Upper lobe of right lung (tissue), 1 donor: ENCODE measurements around the gene SPSB1. TPM values are rescaled to one million over a fixed set of nuclear protein-coding genes. Genes with fewer than 3 reads are reported as not detected.

ENCODE experiments used
- ATAC-seq: fragments of 200-7000 bp; cut with Tn5 transposase; one replicate; pipeline ENCODE4 v1.9.1; 2020; ENCODE audit warnings: mild to moderate bottlenecking, moderate library complexity
- DNase-seq: peaks from one replicate; pipeline ENCODE4 v3.0.0-alpha.2; 2020
- H3K27ac ChIP-seq: fragments of 200-600 bp; one replicate; pipeline ENCODE4 v1.8.0; 2022
- H3K27me3 ChIP-seq: fragments of 200-600 bp; one replicate; pipeline ENCODE4 v1.8.0; 2022; ENCODE audit warnings: mild to moderate bottlenecking
- H3K36me3 ChIP-seq: fragments of 200-600 bp; one replicate; pipeline ENCODE4 v1.8.0; 2022
- H3K4me1 ChIP-seq: fragments of 200-600 bp; one replicate; pipeline ENCODE4 v1.8.0; 2022
- H3K4me3 ChIP-seq: fragments of 200-600 bp; one replicate; pipeline ENCODE4 v1.8.0; 2022; ENCODE audit warnings: mild to moderate bottlenecking
- H3K9me3 ChIP-seq: fragments of 200-600 bp; one replicate; pipeline ENCODE4 v1.8.0; 2022
- CTCF ChIP-seq: fragments of 200-600 bp; IDR thresholded peaks from one replicate; pipeline ENCODE4 v1.8.0; 2022; ENCODE audit warnings: antibody characterized with exemption
- intact Hi-C: fragments of 100-400 bp; cut with DNase I; formaldehyde crosslinking; loops from one replicate; pipeline ENCODE4 v1.11.0; 2022
- total RNA-seq: library from RNA; stranded (reverse); fragmentation: NEBNext Ultra II Directional; extraction: Animal tissue kit (Norgen Biotek cat#: 25700); gene quantifications from one replicate; pipeline ENCODE4 v1.2.1, GENCODE V29; 2021
- donor health status: DM: no; HTN: yes; CAD: no; lungs with severe emphysema.

Gene SPSB1
- total RNA-seq, 1 donor from 2014 or later, result 29.0 TPM

DNA sequence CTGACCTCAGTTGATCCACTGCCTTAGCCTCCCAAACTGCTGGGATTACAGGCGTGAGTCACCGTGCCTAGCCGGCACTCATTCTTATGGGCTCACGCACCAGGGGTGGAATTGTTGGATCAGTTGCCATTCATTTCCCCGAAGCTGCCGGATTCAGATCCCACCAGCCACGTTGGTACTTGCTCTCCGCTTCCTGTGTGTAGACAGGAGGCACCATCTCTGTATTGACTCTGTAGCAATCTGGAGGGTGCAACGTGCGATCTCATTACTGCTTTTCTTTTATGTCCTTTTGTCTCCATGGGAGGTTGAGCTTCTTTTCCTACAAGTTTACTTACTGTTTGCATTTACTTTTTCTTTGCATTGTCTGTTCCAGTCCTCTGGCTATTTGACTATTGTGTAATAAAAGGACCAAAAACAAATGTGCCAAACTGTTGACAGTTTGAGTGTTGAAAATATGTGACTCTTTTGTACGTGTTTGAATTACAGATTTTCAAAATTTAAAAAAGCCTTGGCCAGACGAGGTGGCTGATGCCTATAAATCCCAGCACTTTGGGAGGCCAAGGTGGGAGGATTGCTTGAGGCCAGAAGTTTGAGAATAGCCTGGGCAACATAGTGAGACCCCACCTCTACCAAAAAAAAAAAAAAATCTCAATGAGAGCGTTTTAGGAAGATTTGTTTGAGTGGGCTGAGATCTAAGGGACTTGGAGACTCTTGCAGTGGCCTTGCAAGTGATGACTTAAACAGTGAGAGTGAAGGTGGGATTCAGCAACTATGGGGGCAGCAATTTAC, 39.1 kb downstream of the SPSB1 start:
- no peak overlapping the region for H3K4me3 ChIP-seq
- ATAC-seq, result no peak
- no peaks in the 10 kb centered on the region for H3K9me3 ChIP-seq
- DNase-seq, result no peak
- intact Hi-C loops, result no loop called here
- no peaks in the 10 kb centered on the region for H3K36me3 ChIP-seq
- H3K27ac ChIP-seq, result no peak overlapping the region
- TF ChIP-seq CTCF, result no peak
- H3K4me1 ChIP-seq, result peaks cover 2% of the 10 kb centered on the region
- H3K27me3 ChIP-seq, result no peaks in the 10 kb centered on the region

DNA sequence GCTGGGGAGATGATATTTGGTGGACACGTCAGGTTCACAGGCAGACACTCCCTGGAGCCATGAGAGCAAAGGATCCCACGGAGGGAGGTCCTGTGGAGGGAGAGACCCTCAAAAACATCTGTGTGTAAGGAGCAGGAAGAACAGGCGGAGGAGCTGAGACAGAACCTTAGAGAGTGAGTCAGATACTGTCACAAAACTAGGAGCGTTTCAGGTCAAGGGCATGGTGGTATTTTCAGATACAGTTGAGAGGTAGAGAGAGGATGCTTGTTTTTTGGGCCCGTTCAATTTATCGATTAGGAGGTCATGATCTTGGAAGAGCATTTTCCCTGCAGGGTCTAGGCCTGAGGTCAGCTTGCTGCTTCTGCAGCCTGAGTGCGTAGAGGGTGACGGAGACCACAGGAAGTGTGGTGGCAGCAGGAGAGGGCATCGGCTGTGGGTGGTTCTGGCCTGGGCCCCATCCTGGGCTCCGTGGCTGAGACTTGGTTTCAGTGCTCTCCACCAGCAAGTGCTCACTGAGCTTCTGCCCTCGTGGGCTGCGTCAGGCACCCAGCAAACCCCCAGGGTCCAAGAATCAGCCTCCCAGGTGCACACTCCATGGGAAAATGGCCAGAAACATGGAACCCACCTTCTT, 39.9 kb downstream of the SPSB1 start:
- ATAC-seq (no peak), DNase-seq (no peak)
- intact Hi-C loops, result no loop called here
- no peaks in the 10 kb centered on the region for H3K36me3 ChIP-seq
- H3K27me3 ChIP-seq, result no peaks in the 10 kb centered on the region
- H3K27ac ChIP-seq, result no peak overlapping the region
- H3K4me3 ChIP-seq, result no peak overlapping the region
- no peak for TF ChIP-seq CTCF
- H3K4me1 ChIP-seq, result peaks cover under 1% of the 10 kb centered on the region
- no peaks in the 10 kb centered on the region for H3K9me3 ChIP-seq

DNA sequence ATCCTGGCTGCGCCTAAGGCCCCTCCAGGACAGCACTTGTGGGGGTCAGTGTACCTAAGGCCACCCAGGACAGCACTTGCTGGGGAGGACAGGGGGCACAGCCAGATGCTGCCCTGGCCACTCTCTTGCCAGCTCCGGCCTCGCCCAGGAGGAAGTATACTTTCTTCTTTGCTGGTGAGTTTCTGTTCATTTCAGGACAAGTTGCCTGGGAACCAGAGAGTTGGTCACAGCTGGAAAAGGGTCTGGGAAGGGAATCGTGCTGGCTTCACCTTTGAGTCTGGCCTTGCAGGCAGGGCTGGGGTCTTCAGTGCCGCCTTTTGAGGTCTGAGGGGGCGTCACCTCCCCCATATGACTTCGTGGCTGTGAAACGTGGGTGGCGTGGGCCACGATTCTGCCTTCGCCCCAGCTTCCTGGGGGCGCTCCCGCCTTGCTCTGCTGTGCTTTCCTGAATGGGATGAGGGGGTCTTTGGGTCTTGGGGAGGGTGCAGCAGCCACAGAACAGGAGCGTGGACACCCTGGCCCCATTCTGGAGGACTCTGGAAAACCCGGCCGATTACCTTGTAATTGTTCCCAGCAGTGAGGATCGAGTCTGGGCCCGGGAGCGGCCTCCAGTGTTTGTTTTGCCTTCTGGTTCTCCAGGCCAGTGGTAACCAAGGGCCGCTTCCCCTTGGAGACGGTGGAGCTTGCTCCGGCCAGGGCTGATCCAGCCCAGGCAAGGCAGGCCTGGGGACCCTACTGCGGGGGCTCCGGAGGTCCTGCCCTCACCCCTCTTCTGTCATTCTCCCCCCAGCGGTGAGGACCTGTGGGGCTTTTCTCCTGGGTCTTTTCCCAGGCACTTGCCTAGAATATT, 45.9 kb downstream of the SPSB1 start:
- Histone ChIP-seq H3K4me3 (no peak overlapping the region), H3K27ac (peak overlapping the region; percentile 19), H3K27me3 (no peaks in the 10 kb centered on the region), H3K36me3 (no peaks in the 10 kb centered on the region), H3K9me3 (no peaks in the 10 kb centered on the region), H3K4me1 (peaks cover 30% of the 10 kb centered on the region)
- ATAC-seq (peak; percentile 68), DNase-seq (no peak)
- intact Hi-C loops, result no loop called here
- no peak for TF ChIP-seq CTCF

DNA sequence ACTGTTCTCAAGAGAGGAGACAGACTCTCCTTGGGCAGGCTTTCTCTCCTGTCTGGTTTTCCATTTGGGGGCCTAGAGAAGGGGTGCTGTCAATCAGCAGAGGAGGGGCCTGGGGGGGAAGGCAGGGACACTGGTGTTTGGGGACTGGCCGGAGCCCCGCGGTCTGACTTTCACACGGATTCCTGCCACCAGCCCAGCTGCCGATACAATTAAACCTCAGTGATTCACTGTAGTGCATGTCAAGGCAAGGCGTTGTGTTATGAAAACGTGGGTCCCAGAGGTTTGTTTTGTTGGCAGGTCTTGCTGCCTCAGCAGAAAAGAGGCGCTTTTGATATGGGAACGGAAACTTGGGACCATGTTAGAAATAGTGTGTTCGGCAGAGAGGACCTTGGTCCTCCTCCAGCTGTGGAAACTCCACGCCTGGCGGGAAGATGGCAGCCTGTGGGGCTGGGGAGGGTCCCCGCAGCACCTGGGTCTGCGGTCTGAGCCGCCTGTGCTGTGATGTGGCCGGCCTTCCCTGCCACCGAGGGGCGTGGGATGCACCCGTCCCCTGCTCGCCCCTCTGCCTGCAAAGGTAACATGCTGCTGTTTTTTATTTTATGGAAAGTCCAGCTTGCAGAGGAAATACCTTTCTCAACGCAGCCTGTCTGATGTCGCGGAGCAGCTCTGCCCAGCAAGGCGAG, 47.6 kb downstream of the SPSB1 start:
- no peaks in the 10 kb centered on the region for H3K36me3 ChIP-seq
- no peaks in the 10 kb centered on the region for H3K9me3 ChIP-seq
- intact Hi-C loops, result no loop called here
- DNase-seq (no peak), ATAC-seq (no peak)
- H3K27me3 ChIP-seq, result no peaks in the 10 kb centered on the region
- H3K4me1 ChIP-seq, result peaks cover 30% of the 10 kb centered on the region
- no peak for TF ChIP-seq CTCF
- H3K27ac ChIP-seq, result no peak overlapping the region
- no peak overlapping the region for H3K4me3 ChIP-seq

GRCh38 chr1:9340864-9341263, 48.2 kb downstream of the SPSB1 start:
- peak; percentile 59 for ATAC-seq
- no peaks in the 10 kb centered on the region for H3K9me3 ChIP-seq
- H3K4me3 ChIP-seq, result no peak overlapping the region
- no peak for TF ChIP-seq CTCF
- no peak overlapping the region for H3K27ac ChIP-seq
- no peaks in the 10 kb centered on the region for H3K36me3 ChIP-seq
- intact Hi-C loops, result no loop called here
- peaks cover 30% of the 10 kb centered on the region for H3K4me1 ChIP-seq
- H3K27me3 ChIP-seq, result no peaks in the 10 kb centered on the region
- no peak for DNase-seq
